HepG2 (cell line): ENCODE data around the gene FAP. TPM values are rescaled to one million over a fixed set of nuclear protein-coding genes. Genes with fewer than 3 reads are reported as not detected.
A peak's percentile ranks its signal among the peaks of the same experiment; 100 is the strongest.

Source experiments
- ATAC-seq: fragments of 200-7000 bp; cut with Tn5 transposase; 3 replicates; pipeline ENCODE4 v1.9.1; 2020; ENCODE audit warnings: mild to moderate bottlenecking, moderate library complexity
- BruUV-seq: library from RNA; stranded (reverse); fragments of 400-500 nt; replicated peaks from 2 replicates; lab custom pipeline; 2021; lab: Mats Ljungman, UMichigan
- CTCF ChIA-PET: fragments of 300-600 bp; formaldehyde crosslinking; extraction: SDS; loops from one replicate; lab custom pipeline; 2021; ENCODE audit warnings: low total read pairs, inconsistent platforms, low intra/inter-chr PET ratio; lab: Yijun Ruan, JAX
- POLR2A ChIA-PET: fragments of 350-600 bp; sonication (Branson Sonifier 250); formaldehyde crosslinking; loops from one replicate; lab custom pipeline; 2020; ENCODE audit warnings: antibody characterized with exemption, inconsistent platforms; lab: Yijun Ruan, JAX
- DNase-seq: peaks from one replicate; pipeline ENCODE4 v3.0.0-alpha.2; 2015; ENCODE audit warnings: low spot score
- FAIRE-seq: peaks from 3 replicates; lab custom pipeline; 2011; peaks lifted over from hg19 to GRCh38; lab: Jason Lieb, UNC
- H2AFZ ChIP-seq: one replicate; pipeline ENCODE4 v1.6.1; 2011; ENCODE audit warnings: low read length, inconsistent platforms
- H3K27ac ChIP-seq: fragments of 300-600 bp; 3 replicates; pipeline ENCODE4 v1.8.0; 2011; ENCODE audit warnings: mixed run types, mild to moderate bottlenecking, mixed read lengths, low read length, inconsistent platforms; ENCODE audit not compliant: insufficient read depth; ENCODE audit errors: extremely low read length
- H3K27me3 ChIP-seq, 2 experiments: fragments of 200-600 bp in 1 of 2; 2 replicates in 1 of 2; 3 replicates in 1 of 2; pipeline versions ENCODE4 v1.6.0 to v1.8.0; 2011; ENCODE audit warnings: low read length in 2 of 2, mild to moderate bottlenecking in 2 of 2, moderate library complexity in 2 of 2, inconsistent platforms in 1 of 2; ENCODE audit not compliant: insufficient read depth in 2 of 2, control insufficient read depth in 1 of 2
- H3K36me3 ChIP-seq, 2 experiments: fragments of 200-600 bp in 1 of 2; replicated peaks in 1 of 2; 2 replicates in 1 of 2; 3 replicates in 1 of 2; pipeline versions ENCODE4 v1.5.1 to v1.8.0; 2011; ENCODE audit warnings: low read length in 2 of 2, inconsistent platforms in 1 of 2; ENCODE audit not compliant: insufficient read depth in 2 of 2, control insufficient read depth in 1 of 2
- H3K4me1 ChIP-seq: 2 replicates; pipeline ENCODE4 v1.5.1; 2012; ENCODE audit warnings: low read length, inconsistent platforms; ENCODE audit not compliant: insufficient read depth
- H3K4me2 ChIP-seq: 2 replicates; pipeline ENCODE4 v1.6.0; 2011; ENCODE audit warnings: low read depth, low read length, inconsistent platforms
- H3K4me3 ChIP-seq, 3 experiments: fragments of 200-600 bp in 1 of 3; sonication (generic), shearing (Covaris generic) in 1 of 3; replicated peaks in 1 of 3; 2 replicates each; pipeline ENCODE4 v1.5.1; 2011 to 2016; ENCODE audit warnings: low read length in 3 of 3, inconsistent platforms in 2 of 3, low read depth in 2 of 3, mild to moderate bottlenecking in 2 of 3, control low read depth in 1 of 3, mixed read lengths in 1 of 3; ENCODE audit not compliant: insufficient read depth in 1 of 3
- H3K79me2 ChIP-seq: one replicate; pipeline ENCODE4 v1.6.1; 2011; ENCODE audit warnings: low read length, inconsistent platforms; ENCODE audit not compliant: insufficient read depth
- H3K9ac ChIP-seq: 2 replicates; pipeline ENCODE4 v1.6.0; 2011; ENCODE audit warnings: mild to moderate bottlenecking, low read depth, low read length, inconsistent platforms; ENCODE audit not compliant: insufficient read depth
- H3K9me3 ChIP-seq: 2 replicates; pipeline ENCODE4 v1.5.1; 2012; ENCODE audit warnings: mild to moderate bottlenecking, low read length
- H4K20me1 ChIP-seq: 2 replicates; pipeline ENCODE4 v1.6.0; 2011; ENCODE audit warnings: inconsistent platforms, mild to moderate bottlenecking, low read length, moderate library complexity; ENCODE audit not compliant: insufficient read depth
- ATRX ChIP-seq: sonication (generic); formaldehyde crosslinking; IDR thresholded peaks from 2 replicates; pipeline ENCODE4 v1.4.0; 2020; ENCODE audit warnings: missing genetic modification reagents, borderline replicate concordance
- GZF1 ChIP-seq: sonication (generic); formaldehyde crosslinking; IDR thresholded peaks from 2 replicates; pipeline ENCODE4 v1.5.1; 2020; ENCODE audit warnings: mild to moderate bottlenecking, missing genetic modification reagents
- HNF4A ChIP-seq: sonication (generic); formaldehyde crosslinking; IDR thresholded peaks from 2 replicates; pipeline ENCODE4 v1.4.0; 2020; ENCODE audit warnings: missing genetic modification reagents
- JUN ChIP-seq: sonication (generic); formaldehyde crosslinking; IDR thresholded peaks from 2 replicates; pipeline ENCODE4 v1.4.0; 2020; ENCODE audit warnings: mild to moderate bottlenecking, missing genetic modification reagents
- MEF2D ChIP-seq: sonication (generic); formaldehyde crosslinking; IDR thresholded peaks from 2 replicates; pipeline ENCODE4 v1.5.1; 2020; ENCODE audit warnings: mild to moderate bottlenecking, missing genetic modification reagents
- PHF8 ChIP-seq: sonication (generic); formaldehyde crosslinking; IDR thresholded peaks from 2 replicates; pipeline ENCODE4 v1.5.0; 2020; ENCODE audit warnings: missing genetic modification reagents
- RFXAP ChIP-seq: sonication (generic); formaldehyde crosslinking; IDR thresholded peaks from 2 replicates; pipeline ENCODE4 v1.4.0; 2020; ENCODE audit warnings: missing genetic modification reagents, borderline replicate concordance
- SETDB1 ChIP-seq: sonication (generic); formaldehyde crosslinking; IDR thresholded peaks from 2 replicates; pipeline ENCODE4 v1.5.1; 2020; ENCODE audit warnings: missing genetic modification reagents, mild to moderate bottlenecking, borderline replicate concordance
- TCF7L2 ChIP-seq: IDR thresholded peaks from 2 replicates; pipeline ENCODE4 v1.6.1; 2011; ENCODE audit warnings: mild to moderate bottlenecking, low read depth, low read length, moderate library complexity
- ZFX ChIP-seq: sonication (generic); formaldehyde crosslinking; IDR thresholded peaks from 2 replicates; pipeline ENCODE4 v1.4.0; 2020; ENCODE audit warnings: mild to moderate bottlenecking, low read depth, missing genetic modification reagents, moderate library complexity
- ZNF235 ChIP-seq: sonication (generic); formaldehyde crosslinking; IDR thresholded peaks from 2 replicates; pipeline ENCODE4 v1.8.1; 2023; ENCODE audit warnings: mild to moderate bottlenecking, missing genetic modification reagents, borderline replicate concordance
- ZNF432 ChIP-seq: sonication (generic); formaldehyde crosslinking; IDR thresholded peaks from 2 replicates; pipeline ENCODE4 v1.5.0; 2020; ENCODE audit warnings: missing genetic modification reagents, mild to moderate bottlenecking, borderline replicate concordance
- WGBS: methylation state at CpG from one replicate; pipeline ENCODE4 v1.1.6; 2017; ENCODE audit warnings: low lambda C conversion rate; 5-methylcytosine and 5-hydroxymethylcytosine counted together
- in situ Hi-C: cut with HindIII; loops from 2 replicates; pipeline ENCODE4 v1.10.0; 2017; ENCODE audit warnings: low pct_unique_long_range_greater_than_20kb; ENCODE audit not compliant: extremely low pct_ligation_motif_present
- intact Hi-C: fragments of 100-400 bp; cut with micrococcal nuclease; formaldehyde crosslinking; loops from one replicate; pipeline ENCODE4 v1.10.0; 2022; ENCODE audit not compliant: unreplicated experiment
- polyA plus RNA-seq, 8 experiments: library from polyadenylated mRNA; depleted of rRNA in 3 of 8; stranded (reverse) in 7 of 8; unstranded in 1 of 8; fragments of >200 nt; fragmentation: Illumina TruSeq in 4 of 8; extraction: Trizol in 4 of 8; gene quantifications; 2 replicates each; pipeline versions ENCODE4 v1.2.1 to v1.2.3, GENCODE V29; 2011 to 2016; ENCODE audit warnings: low read depth in 4 of 8, missing spikeins in 1 of 8, mixed read lengths in 1 of 8; ENCODE audit not compliant: insufficient read depth in 1 of 8
- total RNA-seq, 5 experiments: library from RNA; depleted of rRNA; stranded (reverse); fragments of >200 nt; fragmentation: Illumina TruSeq; extraction: Trizol; gene quantifications; 2 replicates each; pipeline ENCODE4 v1.2.3, GENCODE V29; 2016; ENCODE audit warnings: low read depth in 1 of 5
- TF ChIP-seq, protein P1 (sequence below): sonication (generic); formaldehyde crosslinking; conservative IDR thresholded peaks from 2 replicates; pipeline ENCODE4 v1.5.0; 2020; ENCODE audit warnings: missing genetic modification reagents
- TF ChIP-seq, protein P2 (sequence below): sonication (generic); formaldehyde crosslinking; IDR thresholded peaks from 2 replicates; pipeline ENCODE4 v1.4.0; 2020; ENCODE audit warnings: mild to moderate bottlenecking, missing genetic modification reagents
- TF ChIP-seq, protein P3 (sequence below): IDR thresholded peaks from 2 replicates; pipeline ENCODE4 v1.6.1; 2018; ENCODE audit warnings: missing genetic modification reagents, mild to moderate bottlenecking, missing compliant biosample characterization
- TF ChIP-seq, protein P4 (sequence below): sonication (generic); formaldehyde crosslinking; IDR thresholded peaks from 2 replicates; pipeline ENCODE4 v1.4.0; 2020; ENCODE audit warnings: missing genetic modification reagents

Gene FAP
- total and polyA plus RNA-seq, 2 of the 13 experiments (the other 11 are each of a cell fraction or from before 2014, with no cell fraction given) = not detected

- TF ChIP-seq ZFX (CRISPR knock-in tag) (no peak), MEF2D (CRISPR knock-in tag) (no peak), GZF1 (CRISPR knock-in tag) (no peak), ZNF235 (CRISPR knock-in tag) (no peak)
- TF ChIP-seq, protein P1, sequence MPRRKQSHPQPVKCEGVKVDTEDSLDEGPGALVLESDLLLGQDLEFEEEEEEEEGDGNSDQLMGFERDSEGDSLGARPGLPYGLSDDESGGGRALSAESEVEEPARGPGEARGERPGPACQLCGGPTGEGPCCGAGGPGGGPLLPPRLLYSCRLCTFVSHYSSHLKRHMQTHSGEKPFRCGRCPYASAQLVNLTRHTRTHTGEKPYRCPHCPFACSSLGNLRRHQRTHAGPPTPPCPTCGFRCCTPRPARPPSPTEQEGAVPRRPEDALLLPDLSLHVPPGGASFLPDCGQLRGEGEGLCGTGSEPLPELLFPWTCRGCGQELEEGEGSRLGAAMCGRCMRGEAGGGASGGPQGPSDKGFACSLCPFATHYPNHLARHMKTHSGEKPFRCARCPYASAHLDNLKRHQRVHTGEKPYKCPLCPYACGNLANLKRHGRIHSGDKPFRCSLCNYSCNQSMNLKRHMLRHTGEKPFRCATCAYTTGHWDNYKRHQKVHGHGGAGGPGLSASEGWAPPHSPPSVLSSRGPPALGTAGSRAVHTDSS (CRISPR knock-in tag) = no peak
- TF ChIP-seq, protein P2, sequence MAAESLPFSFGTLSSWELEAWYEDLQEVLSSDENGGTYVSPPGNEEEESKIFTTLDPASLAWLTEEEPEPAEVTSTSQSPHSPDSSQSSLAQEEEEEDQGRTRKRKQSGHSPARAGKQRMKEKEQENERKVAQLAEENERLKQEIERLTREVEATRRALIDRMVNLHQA (CRISPR knock-in tag) = no peak
Measured at GRCh38 chr2:162258686-162259085, 15.4 kb upstream of the FAP start (continued).

- H3K27ac ChIP-seq = no peak overlapping the region
- no peak overlapping the region for H3K9ac ChIP-seq
- H4K20me1 ChIP-seq = no peaks in the 10 kb centered on the region
- 37% methylated on average over 4 of the region's 4 CpGs for WGBS
- no peak overlapping the region for H2AFZ ChIP-seq
- intact Hi-C loops (no loop called here), in situ Hi-C loops (no loop called here)
- H3K27me3 ChIP-seq = no peaks in the 10 kb centered on the region
- ATAC-seq = peak; percentile 61; the same call in 2 of the 3 replicates
- POLR2A ChIA-PET = no interaction called here
- no peak for DNase-seq
- no peaks in the 10 kb centered on the region for H3K9me3 ChIP-seq
- H3K4me2 ChIP-seq = no peak overlapping the region
- FAIRE-seq = peak; percentile 18
- no TSS peak for BruUV-seq
- H3K36me3 ChIP-seq = no peaks in the 10 kb centered on the region
- no peak overlapping the region for H3K4me3 ChIP-seq
- H3K4me1 ChIP-seq = no peaks in the 10 kb centered on the region
- H3K79me2 ChIP-seq = no peaks in the 10 kb centered on the region
- CTCF ChIA-PET = no interaction called here
- TF ChIP-seq HNF4A (CRISPR knock-in tag) (no peak), ATRX (CRISPR knock-in tag) (no peak), JUN (CRISPR knock-in tag) (no peak), SETDB1 (CRISPR knock-in tag) (no peak), PHF8 (CRISPR knock-in tag) (no peak), ZNF432 (no peak), RFXAP (CRISPR knock-in tag) (no peak), TCF7L2 (no peak)
- TF ChIP-seq, protein P3, sequence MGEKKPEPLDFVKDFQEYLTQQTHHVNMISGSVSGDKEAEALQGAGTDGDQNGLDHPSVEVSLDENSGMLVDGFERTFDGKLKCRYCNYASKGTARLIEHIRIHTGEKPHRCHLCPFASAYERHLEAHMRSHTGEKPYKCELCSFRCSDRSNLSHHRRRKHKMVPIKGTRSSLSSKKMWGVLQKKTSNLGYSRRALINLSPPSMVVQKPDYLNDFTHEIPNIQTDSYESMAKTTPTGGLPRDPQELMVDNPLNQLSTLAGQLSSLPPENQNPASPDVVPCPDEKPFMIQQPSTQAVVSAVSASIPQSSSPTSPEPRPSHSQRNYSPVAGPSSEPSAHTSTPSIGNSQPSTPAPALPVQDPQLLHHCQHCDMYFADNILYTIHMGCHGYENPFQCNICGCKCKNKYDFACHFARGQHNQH (CRISPR knock-in tag) = no peak
- TF ChIP-seq, protein P4, sequence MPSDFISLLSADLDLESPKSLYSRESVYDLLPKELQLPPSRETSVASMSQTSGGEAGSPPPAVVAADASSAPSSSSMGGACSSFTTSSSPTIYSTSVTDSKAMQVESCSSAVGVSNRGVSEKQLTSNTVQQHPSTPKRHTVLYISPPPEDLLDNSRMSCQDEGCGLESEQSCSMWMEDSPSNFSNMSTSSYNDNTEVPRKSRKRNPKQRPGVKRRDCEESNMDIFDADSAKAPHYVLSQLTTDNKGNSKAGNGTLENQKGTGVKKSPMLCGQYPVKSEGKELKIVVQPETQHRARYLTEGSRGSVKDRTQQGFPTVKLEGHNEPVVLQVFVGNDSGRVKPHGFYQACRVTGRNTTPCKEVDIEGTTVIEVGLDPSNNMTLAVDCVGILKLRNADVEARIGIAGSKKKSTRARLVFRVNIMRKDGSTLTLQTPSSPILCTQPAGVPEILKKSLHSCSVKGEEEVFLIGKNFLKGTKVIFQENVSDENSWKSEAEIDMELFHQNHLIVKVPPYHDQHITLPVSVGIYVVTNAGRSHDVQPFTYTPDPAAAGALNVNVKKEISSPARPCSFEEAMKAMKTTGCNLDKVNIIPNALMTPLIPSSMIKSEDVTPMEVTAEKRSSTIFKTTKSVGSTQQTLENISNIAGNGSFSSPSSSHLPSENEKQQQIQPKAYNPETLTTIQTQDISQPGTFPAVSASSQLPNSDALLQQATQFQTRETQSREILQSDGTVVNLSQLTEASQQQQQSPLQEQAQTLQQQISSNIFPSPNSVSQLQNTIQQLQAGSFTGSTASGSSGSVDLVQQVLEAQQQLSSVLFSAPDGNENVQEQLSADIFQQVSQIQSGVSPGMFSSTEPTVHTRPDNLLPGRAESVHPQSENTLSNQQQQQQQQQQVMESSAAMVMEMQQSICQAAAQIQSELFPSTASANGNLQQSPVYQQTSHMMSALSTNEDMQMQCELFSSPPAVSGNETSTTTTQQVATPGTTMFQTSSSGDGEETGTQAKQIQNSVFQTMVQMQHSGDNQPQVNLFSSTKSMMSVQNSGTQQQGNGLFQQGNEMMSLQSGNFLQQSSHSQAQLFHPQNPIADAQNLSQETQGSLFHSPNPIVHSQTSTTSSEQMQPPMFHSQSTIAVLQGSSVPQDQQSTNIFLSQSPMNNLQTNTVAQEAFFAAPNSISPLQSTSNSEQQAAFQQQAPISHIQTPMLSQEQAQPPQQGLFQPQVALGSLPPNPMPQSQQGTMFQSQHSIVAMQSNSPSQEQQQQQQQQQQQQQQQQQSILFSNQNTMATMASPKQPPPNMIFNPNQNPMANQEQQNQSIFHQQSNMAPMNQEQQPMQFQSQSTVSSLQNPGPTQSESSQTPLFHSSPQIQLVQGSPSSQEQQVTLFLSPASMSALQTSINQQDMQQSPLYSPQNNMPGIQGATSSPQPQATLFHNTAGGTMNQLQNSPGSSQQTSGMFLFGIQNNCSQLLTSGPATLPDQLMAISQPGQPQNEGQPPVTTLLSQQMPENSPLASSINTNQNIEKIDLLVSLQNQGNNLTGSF = no peak
Measured at GRCh38 chr2:162258169-162258568, 14.9 kb upstream of the FAP start.
